HG03139 (cell line): ENCODE data around the gene NPBWR2.

ENCODE experiments used
- ATAC-seq: cut with Tn5 transposase; IDR thresholded peaks from one replicate; pipeline ENCODE4 v1.9.1; 2021; ENCODE audit not compliant: unreplicated experiment

Gene NPBWR2

DNA sequence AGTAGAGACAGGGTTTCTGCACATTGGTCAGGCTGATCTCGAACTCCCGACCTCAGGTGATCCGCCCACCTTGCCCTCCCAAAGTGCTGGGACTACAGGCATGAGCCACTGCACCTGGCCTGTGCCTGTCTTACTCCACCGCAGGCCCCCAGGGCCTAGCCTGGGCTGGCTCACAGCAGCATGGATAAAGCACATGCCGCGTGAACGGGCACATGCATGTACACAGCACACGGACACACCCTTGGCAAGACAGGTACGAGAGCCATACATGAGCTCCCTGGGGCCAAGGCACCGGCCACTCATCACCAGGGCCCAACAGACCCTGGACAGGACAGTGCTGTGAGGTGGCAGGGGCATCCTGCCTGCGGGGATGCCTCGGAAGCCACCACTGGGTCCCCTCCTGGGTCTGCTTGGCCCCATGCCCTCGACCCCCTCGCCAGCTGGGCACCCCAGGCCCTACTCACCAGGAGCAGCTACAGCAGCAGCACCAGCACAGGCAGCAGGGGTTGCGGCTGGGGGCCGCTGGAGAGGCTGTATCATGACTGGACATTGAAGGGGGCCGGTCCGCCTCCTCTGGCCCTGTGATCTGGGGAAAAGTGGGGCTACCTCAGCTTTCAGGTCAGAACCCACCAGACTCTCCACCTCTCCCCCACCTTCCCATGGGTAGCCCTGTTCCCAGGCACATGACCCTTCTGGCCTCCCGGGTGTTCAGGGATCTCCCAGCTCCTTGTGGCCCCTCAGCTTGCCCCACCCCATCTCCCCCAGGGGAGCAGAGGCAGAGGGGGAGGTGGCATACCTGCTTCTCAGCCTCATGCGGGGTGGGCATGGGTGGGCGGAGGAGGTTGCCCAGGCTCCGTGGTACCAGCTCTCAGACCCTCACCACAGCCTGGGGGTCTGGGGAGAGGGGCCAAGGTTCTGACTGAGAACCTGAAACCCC, 31.0 kb downstream of the NPBWR2 start:
- no peak for ATAC-seq

DNA sequence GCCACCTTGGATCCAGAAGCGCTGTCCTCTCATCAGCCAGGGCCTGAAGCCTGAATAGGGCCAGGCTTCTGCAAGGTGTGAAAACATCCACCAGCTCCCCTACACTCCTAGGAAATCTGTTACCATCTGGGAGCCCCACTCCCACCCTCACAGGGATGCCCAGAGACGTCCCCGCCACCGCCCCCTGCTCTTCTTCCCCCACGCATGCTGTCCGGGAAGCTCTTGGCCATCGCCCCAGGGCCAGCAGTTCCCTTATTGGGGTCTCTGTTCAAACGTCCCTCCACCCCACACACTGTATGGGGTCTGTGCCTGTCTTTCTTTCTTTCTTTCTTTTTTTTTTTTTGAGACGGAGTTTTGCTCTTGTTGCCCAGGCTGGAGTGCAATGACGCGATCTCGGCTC, 31.8 kb downstream of the NPBWR2 start:
- no peak for ATAC-seq

- no peak for ATAC-seq
Observed at GRCh38 chr20:64074963-64075362, 32.4 kb downstream of the NPBWR2 start.

- no peak for ATAC-seq
Observed at GRCh38 chr20:64074184-64074789, 33.1 kb downstream of the NPBWR2 start.

GRCh38 chr20:64073476-64074183, 33.7 kb downstream of the NPBWR2 start:
- no peak for ATAC-seq

DNA sequence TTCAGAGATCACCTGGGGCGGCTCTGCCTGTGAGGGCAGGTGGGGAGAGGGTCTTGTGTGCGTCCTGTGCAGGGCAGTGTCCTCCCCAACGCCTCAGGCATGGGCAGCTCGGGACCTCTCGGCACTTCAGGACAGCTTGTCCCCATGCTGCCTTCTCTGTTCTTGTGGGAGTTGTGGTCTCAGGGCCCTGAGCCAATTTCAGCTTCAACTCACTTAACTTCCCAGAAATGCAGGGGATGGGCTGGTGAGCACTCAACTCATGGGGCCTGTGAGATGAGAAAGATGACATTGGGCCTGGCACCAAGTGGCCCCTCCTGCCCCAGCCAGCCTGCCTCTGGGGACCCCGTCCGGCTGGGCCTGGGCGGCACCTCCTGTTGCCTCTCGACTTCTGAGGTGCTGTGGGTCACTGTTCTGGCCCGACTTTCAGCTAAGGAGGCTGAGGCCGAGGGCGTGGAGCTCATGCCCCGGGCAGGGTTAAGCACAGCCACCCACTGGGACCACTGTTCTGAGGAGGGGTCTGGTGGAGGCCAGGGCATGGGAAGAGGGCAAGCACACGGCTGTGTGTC, 34.8 kb downstream of the NPBWR2 start:
- no peak for ATAC-seq

- ATAC-seq, result no peak
Observed at GRCh38 chr20:64071341-64072332, 35.7 kb downstream of the NPBWR2 start.

- no peak for ATAC-seq
Observed at GRCh38 chr20:64070244-64070993, 36.9 kb downstream of the NPBWR2 start.

DNA sequence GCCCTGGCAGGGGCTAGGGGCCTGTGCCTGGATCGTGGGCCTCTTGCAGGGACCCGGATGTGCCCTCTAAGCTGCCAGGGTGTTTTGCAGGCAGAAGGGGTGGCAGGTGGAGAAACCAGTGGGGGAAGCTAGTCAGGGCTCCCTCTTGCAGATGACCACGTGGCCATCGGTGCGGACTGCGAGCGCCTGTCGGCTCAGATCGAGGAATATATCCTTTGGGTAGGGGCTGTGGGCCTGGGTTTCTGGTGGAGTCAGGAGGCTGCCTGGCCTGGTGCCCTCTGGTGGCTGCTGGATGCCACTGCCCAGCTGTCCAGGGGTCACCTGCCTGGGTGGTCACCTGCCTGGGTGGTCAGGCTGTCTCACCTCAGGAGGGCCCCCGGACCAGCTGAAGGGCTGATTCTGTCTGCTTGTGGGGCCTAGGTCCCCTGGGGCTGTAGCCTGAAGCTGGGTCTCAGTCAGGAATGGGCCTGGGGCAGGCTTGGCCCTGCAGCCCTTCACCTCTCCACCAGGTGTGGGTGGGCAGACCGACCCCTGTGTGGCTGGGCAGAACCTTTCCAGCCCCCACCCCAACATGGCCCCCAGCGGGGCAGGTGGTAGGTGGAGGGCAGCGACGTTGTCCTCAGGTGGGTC, 37.6 kb downstream of the NPBWR2 start:
- ATAC-seq, result no peak

DNA sequence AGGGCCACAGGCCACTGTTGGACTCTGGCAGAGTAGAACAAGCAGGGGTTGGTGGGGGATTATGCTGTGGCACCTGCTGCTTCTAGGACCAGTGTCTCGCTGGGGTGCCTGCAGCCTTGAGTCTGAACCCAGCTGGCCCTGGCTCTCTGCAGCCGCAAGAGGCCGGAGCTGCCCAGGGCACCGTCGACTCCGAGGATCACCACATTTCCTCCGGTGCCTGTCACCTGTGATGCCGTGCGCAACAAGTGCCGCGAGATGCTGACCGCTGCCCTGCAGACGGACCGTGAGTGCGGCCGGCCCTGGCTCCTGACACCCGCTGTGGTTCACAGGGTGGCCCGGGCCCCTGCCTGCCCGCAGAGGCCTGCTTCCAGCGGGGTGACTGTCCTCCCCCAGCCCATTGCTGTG, 38.2 kb downstream of the NPBWR2 start:
- no peak for ATAC-seq

DNA sequence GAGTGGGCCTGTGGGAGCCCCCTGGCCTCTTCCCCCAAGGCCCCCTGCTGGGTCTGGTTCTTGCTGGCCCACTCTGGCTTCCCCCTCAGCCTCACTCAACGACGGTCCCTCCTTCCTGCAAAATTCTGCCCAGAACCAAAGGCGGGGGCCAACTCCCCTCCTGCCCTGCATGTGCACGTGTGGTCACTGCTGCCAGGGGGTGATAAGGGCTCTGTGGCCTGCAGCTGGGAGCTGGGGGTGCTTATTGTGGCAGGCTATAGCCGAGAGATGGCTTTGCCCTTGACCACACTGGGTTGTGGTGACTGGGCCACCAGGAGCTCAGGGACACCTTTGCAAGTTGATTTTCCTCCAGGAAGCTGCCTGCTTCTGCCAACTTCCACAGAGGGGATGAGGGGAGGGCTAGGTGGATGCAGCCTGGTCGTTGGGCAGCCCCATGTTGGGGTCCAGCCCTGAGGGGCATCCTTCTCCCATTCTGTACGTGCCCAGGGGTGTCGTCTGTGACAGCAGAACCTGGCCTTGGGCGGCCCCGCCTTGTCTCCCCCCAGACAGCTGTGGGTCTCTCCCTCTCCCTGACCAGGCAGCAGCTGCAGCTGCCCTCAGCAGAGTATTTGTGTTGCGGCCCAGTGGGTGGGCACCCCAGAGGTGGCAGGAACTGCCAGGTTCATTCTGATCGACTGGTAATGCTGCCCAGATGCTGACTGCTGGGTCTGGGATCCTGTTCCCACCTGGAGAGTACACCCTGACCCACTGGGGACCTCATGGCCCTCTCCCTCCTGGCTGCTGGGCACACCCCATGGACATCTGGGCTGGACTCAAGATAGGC, 38.8 kb downstream of the NPBWR2 start:
- ATAC-seq, result no peak

DNA sequence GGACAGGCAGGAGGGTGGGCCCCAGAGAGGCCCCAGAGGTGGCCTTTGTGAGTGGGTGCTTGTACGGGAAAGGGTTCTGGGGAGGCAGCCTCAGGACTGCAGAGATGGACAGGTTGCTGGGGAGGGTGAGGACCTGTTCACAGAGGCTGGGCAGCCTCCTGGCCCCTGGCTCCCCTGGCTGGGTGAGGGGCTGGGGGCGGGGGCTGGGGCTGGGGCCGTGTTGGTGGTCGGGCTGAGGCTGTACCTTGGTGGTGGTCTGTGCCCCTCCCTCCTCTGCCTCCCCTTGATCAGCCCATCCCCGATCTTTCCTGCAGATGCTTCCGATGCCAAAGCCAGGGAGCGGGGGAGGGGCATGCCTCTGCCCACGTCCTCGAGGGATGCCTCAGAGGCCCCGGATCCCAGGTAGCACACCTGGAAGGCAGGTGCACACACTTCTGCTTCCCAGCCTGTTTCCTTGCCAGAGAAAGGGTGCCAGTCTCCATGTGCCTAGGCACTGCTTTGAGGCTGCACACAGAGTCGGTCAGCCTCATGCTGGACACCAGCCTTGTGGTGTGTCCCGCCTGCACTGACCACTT, 39.5 kb downstream of the NPBWR2 start:
- no peak for ATAC-seq

- no peak for ATAC-seq
Observed at GRCh38 chr20:64067005-64067632, 40.2 kb downstream of the NPBWR2 start.

DNA sequence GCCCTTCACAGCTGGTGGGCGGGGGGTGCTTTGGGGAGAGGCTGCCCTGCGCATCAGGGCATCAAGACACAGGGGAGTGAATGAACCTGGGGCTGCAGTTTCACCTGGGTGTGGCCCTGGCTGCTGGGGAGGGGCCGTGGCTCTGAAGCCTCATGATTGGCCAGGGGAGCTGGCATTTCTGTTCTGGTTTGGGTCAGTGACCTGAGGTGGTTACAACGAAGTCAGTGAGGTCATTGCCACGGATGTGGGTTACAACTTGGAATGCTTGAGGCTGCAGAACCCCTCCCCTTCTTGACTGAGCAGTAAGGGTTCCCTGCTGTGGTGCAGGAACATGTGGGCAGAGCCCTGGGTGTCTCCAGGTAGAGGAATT, 41.4 kb downstream of the NPBWR2 start:
- no peak for ATAC-seq

- ATAC-seq, result no peak
Observed at GRCh38 chr20:64065062-64065973, 42.0 kb downstream of the NPBWR2 start.

GRCh38 chr20:64064145-64064698, 43.1 kb downstream of the NPBWR2 start:
- no peak for ATAC-seq
